A673 (cell line): ENCODE results near the gene SECISBP2. TPM values are rescaled to one million over a fixed set of nuclear protein-coding genes. Genes with fewer than 3 reads are reported as not detected.

Experiments used
- Bru-seq: library from RNA; stranded (reverse); fragments of 400-500 nt; gene quantifications from one replicate; lab custom pipeline; 2021; lab: Mats Ljungman, UMichigan
- BruChase-seq, 2 experiments: library from RNA; stranded (reverse); fragments of 400-500 nt; gene quantifications; one replicate each; lab custom pipeline; 2021; lab: Mats Ljungman, UMichigan
- BruUV-seq: library from RNA; stranded (reverse); fragments of 400-500 nt; replicated peaks from 2 replicates; lab custom pipeline; 2021; lab: Mats Ljungman, UMichigan
- CTCF ChIA-PET: fragments of 300-600 bp; sonication (Branson Sonifier 250); formaldehyde crosslinking; loops from one replicate; lab custom pipeline; 2022; ENCODE audit warnings: antibody characterized with exemption; lab: Charles Lee
- POLR2A ChIA-PET: fragments of 300-600 bp; sonication (Branson Sonifier 250); formaldehyde crosslinking; loops from one replicate; lab custom pipeline; 2022; ENCODE audit warnings: antibody characterized with exemption; ENCODE audit not compliant: low non-redundant PET; lab: Charles Lee
- DNase-seq: peaks from one replicate; pipeline ENCODE4 v3.0.0-alpha.2; 2015; ENCODE audit warnings: low spot score
- H3K27ac ChIP-seq: fragments of 200-600 bp; sonication (generic); 2 replicates; pipeline ENCODE4 v1.5.1; 2016; ENCODE audit warnings: mixed run types, low read depth, mild to moderate bottlenecking, mixed read lengths, antibody characterized with exemption, low read length; ENCODE audit not compliant: poor library complexity, severe bottlenecking
- H3K27me3 ChIP-seq: fragments of 200-600 bp; sonication (generic); replicated peaks from 2 replicates; pipeline ENCODE4 v1.6.1; 2017; ENCODE audit warnings: mixed run types, low read depth, mild to moderate bottlenecking, mixed read lengths, antibody characterized with exemption, low read length; ENCODE audit not compliant: insufficient read depth, poor library complexity
- H3K36me3 ChIP-seq: fragments of 200-600 bp; sonication (generic); 2 replicates; pipeline ENCODE4 v1.6.1; 2016; ENCODE audit warnings: mixed run types, mild to moderate bottlenecking, mixed read lengths, antibody characterized with exemption, low read length; ENCODE audit not compliant: insufficient read depth, poor library complexity, severe bottlenecking
- H3K4me1 ChIP-seq: fragments of 200-600 bp; sonication (generic); 2 replicates; pipeline ENCODE4 v1.6.1; 2017; ENCODE audit warnings: mixed run types, mild to moderate bottlenecking, mixed read lengths, antibody characterized with exemption, low read length; ENCODE audit not compliant: insufficient read depth, poor library complexity, severe bottlenecking
- H3K4me3 ChIP-seq: fragments of 200-600 bp; sonication (generic); 2 replicates; pipeline ENCODE4 v1.5.1; 2016; ENCODE audit warnings: low read depth, mixed run types, mild to moderate bottlenecking, mixed read lengths, low read length; ENCODE audit not compliant: poor library complexity, severe bottlenecking
- H3K9me3 ChIP-seq: fragments of 200-600 bp; sonication (generic); 2 replicates; pipeline ENCODE4 v1.6.1; 2016; ENCODE audit warnings: mixed run types, low read depth, mild to moderate bottlenecking, mixed read lengths, antibody characterized with exemption, low read length; ENCODE audit not compliant: poor library complexity, severe bottlenecking
- CTCF ChIP-seq: fragments of 300-800, 200-600 bp; sonication (generic); conservative IDR thresholded peaks from 2 replicates; pipeline ENCODE4 v1.5.1; 2017; ENCODE audit warnings: low read depth, mild to moderate bottlenecking, antibody characterized with exemption, low read length, moderate library complexity, mixed read lengths
- EZH2 ChIP-seq: fragments of 200-600 bp; sonication (generic); IDR thresholded peaks from 2 replicates; pipeline ENCODE4 v1.6.1; 2017; ENCODE audit warnings: borderline replicate concordance, low read depth, mild to moderate bottlenecking, mixed read lengths, antibody characterized with exemption, low read length; ENCODE audit not compliant: poor library complexity, severe bottlenecking
- intact Hi-C: fragments of 100-400 bp; cut with micrococcal nuclease; formaldehyde crosslinking; loops from one replicate; pipeline ENCODE4 v1.10.0; 2022; ENCODE audit not compliant: unreplicated experiment
- long read RNA-seq: library from polyadenylated mRNA; stranded (forward); transcript quantifications from one replicate; pipeline ENCODE4 v2.0.0, GENCODE V29; 2022
- total RNA-seq: library from RNA; stranded (reverse); gene quantifications from 2 replicates; pipeline ENCODE4 v1.2.3, GENCODE V29; 2021

SECISBP2 gene, protein sequence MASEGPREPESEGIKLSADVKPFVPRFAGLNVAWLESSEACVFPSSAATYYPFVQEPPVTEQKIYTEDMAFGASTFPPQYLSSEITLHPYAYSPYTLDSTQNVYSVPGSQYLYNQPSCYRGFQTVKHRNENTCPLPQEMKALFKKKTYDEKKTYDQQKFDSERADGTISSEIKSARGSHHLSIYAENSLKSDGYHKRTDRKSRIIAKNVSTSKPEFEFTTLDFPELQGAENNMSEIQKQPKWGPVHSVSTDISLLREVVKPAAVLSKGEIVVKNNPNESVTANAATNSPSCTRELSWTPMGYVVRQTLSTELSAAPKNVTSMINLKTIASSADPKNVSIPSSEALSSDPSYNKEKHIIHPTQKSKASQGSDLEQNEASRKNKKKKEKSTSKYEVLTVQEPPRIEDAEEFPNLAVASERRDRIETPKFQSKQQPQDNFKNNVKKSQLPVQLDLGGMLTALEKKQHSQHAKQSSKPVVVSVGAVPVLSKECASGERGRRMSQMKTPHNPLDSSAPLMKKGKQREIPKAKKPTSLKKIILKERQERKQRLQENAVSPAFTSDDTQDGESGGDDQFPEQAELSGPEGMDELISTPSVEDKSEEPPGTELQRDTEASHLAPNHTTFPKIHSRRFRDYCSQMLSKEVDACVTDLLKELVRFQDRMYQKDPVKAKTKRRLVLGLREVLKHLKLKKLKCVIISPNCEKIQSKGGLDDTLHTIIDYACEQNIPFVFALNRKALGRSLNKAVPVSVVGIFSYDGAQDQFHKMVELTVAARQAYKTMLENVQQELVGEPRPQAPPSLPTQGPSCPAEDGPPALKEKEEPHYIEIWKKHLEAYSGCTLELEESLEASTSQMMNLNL
- 44.4 and 54.1 TPM in 2 replicates for total RNA-seq
- Bru-seq, nascent RNA: percentile 92 among the genes with signal in this experiment
- BruChase-seq, experiment 1, labeled RNA remaining after a 2-hour chase: percentile 92 among the genes with signal in this experiment
- BruChase-seq, experiment 2, labeled RNA remaining after a 6-hour chase: percentile 90 among the genes with signal in this experiment
- long read RNA-seq, transcript SECISBP2-202 (17 exons, 3,462 nt): major isoform, 20 of 101 reads
- long read RNA-seq, transcript SECISBP2-201 (17 exons, 3,320 nt): minor isoform, 10 of 101 reads
- long read RNA-seq, partial matches to known transcripts: 14 of 101 reads
- long read RNA-seq, other reads (novel, unspliced or antisense): 56 of 101 reads

GRCh38 chr9:89318123-89319014, at the start of gene SECISBP2:
Gene SECISBP2, plus strand, starts transcription at chr9:89318500. Its CDS starts 77 bp downstream, at chr9:89318577.
- TF ChIP-seq EZH2 (no peak), CTCF (peak; percentile 83)
- BruUV-seq: no TSS peak
- Histone ChIP-seq H3K4me3 (peak within 1 kb of the TSS; percentile 63), H3K9me3 (no peaks in the 10 kb centered on the region), H3K27ac (peak within 1 kb of the TSS; percentile 99), H3K36me3 (peaks cover 49% of the 10 kb centered on the region), H3K27me3 (no peaks in the 10 kb centered on the region), H3K4me1 (peaks cover 31% of the 10 kb centered on the region)
- DNase-seq: peak; percentile 98
- POLR2A ChIA-PET: no interaction called here
- intact Hi-C loops: loop anchor here (1.0 kb wide), 1 partner anchor 231 kb away; no protein-coding TSS in a partner anchor
- CTCF ChIA-PET: interaction anchor here (0.6 to 0.7 kb wide), 2 partner anchors 231 to 1961 kb away, joined by 3 to 6 read pairs; no protein-coding TSS in a partner anchor

GRCh38 chr9:89273528-89274279, 44.6 kb upstream of the SECISBP2 start:
- ChIA-PET CTCF (no interaction called here), POLR2A (no interaction called here)
- no peaks in the 10 kb centered on the region for H3K4me1 ChIP-seq
- H3K36me3 ChIP-seq: no peaks in the 10 kb centered on the region
- intact Hi-C loops: no loop called here
- no peak for TF ChIP-seq EZH2
- no peak for TF ChIP-seq CTCF
- DNase-seq: peak; percentile 56
- no peak overlapping the region for H3K4me3 ChIP-seq
- H3K27ac ChIP-seq: no peak overlapping the region
- peaks cover 31% of the 10 kb centered on the region for H3K9me3 ChIP-seq
- BruUV-seq: no TSS peak
- no peaks in the 10 kb centered on the region for H3K27me3 ChIP-seq
